ENCODE data around the gene SLC25A42. TPM values are rescaled to one million over a fixed set of nuclear protein-coding genes. Genes with fewer than 3 reads are reported as not detected.

The SLC25A42 gene
- total RNA-seq, 1 experiment from 2014 or later, result 2.4 TPM

Other genes with a start within 250 kb of the SLC25A42 start
- gene UPF1, start 232.0 kb upstream of the SLC25A42 start, total RNA-seq (2014; rRNA removed; shearing (Covaris generic)), result 22.4 and 25.7 TPM in 2 replicates
- gene CERS1, start 167.8 kb upstream of the SLC25A42 start, total RNA-seq (2014; rRNA removed; shearing (Covaris generic)), result 10.5 and 12.0 TPM in 2 replicates
- 228 and 253 TPM in 2 replicates for gene COPE, start 144.6 kb upstream of the SLC25A42 start, total RNA-seq (2014; rRNA removed; shearing (Covaris generic))
- gene DDX49, start 144.3 kb upstream of the SLC25A42 start, total RNA-seq (2014; rRNA removed; shearing (Covaris generic)), result 47.2 and 51.4 TPM in 2 replicates
- gene HOMER3, start 122.8 kb upstream of the SLC25A42 start, total RNA-seq (2014; rRNA removed; shearing (Covaris generic)), result 21.0 and 30.2 TPM in 2 replicates
- 26.5 and 26.6 TPM in 2 replicates for gene SUGP2, start 30.5 kb upstream of the SLC25A42 start, total RNA-seq (2014; rRNA removed; shearing (Covaris generic))
- gene ARMC6, start 30.4 kb upstream of the SLC25A42 start, total RNA-seq (2014; rRNA removed; shearing (Covaris generic)), result 30.6 and 33.5 TPM in 2 replicates
- 31.4 and 34.4 TPM in 2 replicates for gene TMEM161A, start 74.5 kb downstream of the SLC25A42 start, total RNA-seq (2014; rRNA removed; shearing (Covaris generic))
- not detected in 2 replicates for gene MEF2B, start 106.3 kb downstream of the SLC25A42 start, total RNA-seq (2014; rRNA removed; shearing (Covaris generic))
- 13.3 and 16.4 TPM in 2 replicates for gene BORCS8, start 128.2 kb downstream of the SLC25A42 start, total RNA-seq (2014; rRNA removed; shearing (Covaris generic))
- gene RFXANK, start 128.3 kb downstream of the SLC25A42 start, total RNA-seq (2014; rRNA removed; shearing (Covaris generic)), result 47.3 and 62.0 TPM in 2 replicates
- gene NR2C2AP, start 139.4 kb downstream of the SLC25A42 start, total RNA-seq (2014; rRNA removed; shearing (Covaris generic)), result 20.4 and 23.7 TPM in 2 replicates
- gene NCAN, start 148.0 kb downstream of the SLC25A42 start, total RNA-seq (2014; rRNA removed; shearing (Covaris generic)), result not detected in 2 replicates
- 0.24 TPM in 1 of 2 replicates, not detected in the other for gene TM6SF2, start 209.3 kb downstream of the SLC25A42 start, total RNA-seq (2014; rRNA removed; shearing (Covaris generic))

Data from SK-MEL-5 (cell line).